Measurements from ENCODE around the gene RIC3.

RIC3 gene, protein sequence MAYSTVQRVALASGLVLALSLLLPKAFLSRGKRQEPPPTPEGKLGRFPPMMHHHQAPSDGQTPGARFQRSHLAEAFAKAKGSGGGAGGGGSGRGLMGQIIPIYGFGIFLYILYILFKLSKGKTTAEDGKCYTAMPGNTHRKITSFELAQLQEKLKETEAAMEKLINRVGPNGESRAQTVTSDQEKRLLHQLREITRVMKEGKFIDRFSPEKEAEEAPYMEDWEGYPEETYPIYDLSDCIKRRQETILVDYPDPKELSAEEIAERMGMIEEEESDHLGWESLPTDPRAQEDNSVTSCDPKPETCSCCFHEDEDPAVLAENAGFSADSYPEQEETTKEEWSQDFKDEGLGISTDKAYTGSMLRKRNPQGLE

DNA sequence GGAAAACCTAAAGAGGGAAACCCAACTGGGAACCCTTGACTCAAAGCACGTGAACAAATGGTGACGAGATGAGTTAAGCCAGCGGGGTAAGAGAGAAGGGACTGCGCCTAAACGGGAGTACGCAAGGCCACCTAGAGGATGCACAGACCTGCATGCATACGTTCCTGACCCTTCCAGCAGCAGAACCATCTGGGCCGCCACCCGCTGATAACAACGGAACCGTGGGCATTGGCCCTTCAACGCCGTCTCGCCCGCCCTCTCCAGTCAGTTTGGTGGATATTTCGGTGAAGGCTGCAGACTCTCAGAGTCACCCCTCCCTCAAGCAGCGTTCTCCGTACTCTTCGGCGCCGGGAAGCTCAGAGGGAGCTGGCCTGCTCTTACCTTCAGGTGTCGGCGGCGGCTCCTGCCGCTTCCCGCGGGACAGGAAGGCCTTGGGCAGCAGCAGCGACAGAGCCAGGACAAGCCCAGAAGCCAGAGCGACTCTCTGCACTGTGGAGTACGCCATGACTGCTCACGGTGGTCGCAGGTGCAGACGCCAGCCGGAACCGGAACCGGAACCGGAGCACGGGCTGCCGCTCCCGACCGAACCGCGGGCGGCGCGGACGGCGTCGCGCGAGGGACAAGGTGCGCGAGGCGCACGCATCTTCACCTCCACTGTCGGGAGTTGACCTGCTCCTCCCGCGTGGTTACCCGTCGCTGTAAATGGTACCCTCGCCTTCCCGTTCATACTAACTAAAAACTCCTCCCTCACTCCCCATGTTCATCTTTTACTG is at the start of gene RIC3:
Gene RIC3, minus strand, starts transcription at position 541 of the 773 bp plus-strand sequence. Its CDS starts 36 bp downstream, at position 505.
- DNase-seq = no peak

DNA sequence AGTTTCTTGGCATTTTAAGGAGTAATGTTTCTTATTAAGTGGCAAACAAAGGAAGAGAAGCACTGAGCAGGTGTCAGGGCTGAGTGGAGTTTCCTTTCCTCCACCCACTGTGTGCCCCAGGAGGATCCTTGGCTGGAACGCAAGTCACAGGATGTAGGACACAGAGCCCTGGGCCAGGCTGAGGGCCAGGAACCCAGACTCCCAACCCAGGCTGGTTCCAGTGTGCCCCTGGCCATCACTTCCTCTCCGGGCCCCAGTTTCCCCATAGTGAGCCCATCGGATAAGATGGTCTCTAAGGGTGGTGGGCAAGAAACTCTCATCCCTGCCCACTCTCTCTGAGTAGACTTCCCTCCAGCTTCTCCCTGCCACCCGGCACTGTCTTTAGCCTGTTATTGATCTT is 49.6 kb upstream of the RIC3 start:
- DNase-seq = no peak

- DNase-seq = no peak
These were observed 49.1 kb upstream of the RIC3 start for GRCh38 chr11:8217926-8218325.

- no peak for DNase-seq
These were observed 48.3 kb upstream of the RIC3 start for GRCh38 chr11:8217136-8217535.

DNA sequence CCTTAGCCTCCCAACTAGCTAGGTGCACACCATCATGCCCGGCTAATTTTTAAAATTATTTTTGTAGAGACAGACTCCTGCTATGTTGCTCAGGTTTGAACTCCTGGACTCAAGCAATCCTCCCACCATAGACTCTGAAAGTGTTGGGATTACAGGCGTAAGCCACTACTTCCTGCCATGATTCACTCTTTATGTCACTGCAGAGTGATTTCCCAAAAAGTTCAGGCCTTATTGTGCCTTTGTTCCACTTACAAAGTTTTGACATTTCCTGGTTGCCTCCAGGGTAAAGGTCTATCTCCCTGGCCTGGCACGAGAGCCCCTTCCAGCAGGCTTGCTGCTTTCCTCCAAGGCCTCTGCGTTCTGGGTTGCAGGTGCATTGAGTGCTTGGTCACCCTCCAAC is 44.6 kb upstream of the RIC3 start:
- DNase-seq = no peak

GRCh38 chr11:8209208-8209807 is 40.5 kb upstream of the RIC3 start:
- no peak for DNase-seq

DNA sequence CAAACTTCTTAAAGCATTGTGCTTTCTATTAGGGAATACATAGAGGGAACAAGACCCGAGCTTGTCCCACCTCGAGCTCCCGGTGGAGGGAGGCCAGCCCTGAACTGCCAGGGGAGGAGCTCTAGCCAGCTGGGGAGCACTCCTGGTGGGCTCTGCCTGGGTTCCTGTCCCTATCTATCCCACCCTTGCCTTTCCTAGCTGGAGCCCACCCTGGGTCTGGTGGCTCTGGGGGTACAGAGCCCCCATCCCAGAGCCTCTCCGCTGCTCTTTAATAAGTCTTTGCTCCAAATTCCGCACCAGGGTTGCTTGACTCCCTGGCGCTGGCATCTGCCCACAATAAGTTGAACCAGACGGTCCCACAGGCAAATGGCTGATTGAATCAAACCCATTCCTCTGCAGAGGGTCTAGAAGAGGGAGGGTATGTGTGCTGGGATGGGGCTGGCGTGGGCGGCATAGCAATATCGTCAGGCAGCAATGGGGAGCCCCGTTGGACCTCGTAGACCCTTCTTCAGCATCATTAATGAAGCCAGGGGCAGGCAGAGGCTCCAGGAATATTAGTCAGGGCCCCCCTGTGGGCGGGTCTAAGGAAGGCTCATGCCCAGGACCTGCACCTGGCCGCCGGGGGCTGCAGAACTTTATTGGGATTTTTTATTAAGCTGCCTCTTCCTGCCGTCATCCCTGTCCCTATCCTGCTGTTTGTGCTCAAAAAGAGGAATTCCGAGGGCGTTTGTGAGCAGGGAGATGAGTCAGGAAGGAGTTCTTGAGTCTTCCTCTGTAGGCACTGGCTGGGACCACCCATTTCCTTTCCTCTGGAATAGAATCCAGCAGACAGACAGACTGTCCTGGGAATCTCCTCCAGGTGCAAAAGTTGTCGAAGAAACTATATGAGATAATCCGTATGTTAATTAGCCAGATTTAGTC is 38.5 kb upstream of the RIC3 start:
- DNase-seq = no peak

DNA sequence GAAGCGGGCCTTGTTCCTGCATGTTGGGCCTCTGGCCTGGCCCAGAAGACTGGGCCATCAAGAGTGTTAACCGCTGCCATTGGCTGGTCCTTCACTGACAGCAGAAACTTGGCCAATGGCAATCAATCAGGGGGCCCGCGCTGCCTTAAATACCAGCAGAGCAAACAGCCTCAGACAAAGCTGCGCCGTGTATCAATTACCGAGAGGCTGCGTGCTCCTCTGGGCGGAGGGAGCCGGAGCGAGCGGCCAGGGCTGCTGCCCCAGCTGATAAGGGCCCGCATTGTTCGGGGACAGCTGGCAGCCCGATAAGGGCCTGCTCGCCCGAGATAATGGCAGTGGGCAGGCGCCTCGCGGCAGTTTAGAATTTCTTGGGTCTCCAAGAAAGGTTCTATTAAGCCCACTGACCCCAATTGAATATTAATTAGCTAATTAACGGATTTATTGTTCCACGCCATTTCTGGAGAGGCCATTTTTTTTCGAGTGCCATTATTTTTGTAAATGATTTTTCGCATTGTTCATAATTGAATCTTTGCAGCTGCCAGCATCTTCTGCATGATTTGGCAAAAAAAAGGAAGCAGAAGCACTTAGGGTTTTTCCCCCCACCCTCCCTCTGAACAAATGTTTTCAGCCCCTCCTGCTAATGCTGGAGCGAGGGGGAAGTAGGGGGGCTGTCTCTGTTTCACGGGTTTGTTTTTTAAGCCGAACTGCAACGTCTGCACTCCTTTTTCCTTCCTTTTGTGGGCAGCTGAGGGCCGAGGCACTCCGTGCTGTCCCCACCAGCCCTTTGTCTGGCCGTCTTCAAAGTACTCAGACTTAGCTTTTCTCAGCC is 37.6 kb upstream of the RIC3 start:
- no peak for DNase-seq

- DNase-seq = no peak
These were observed 36.7 kb upstream of the RIC3 start for GRCh38 chr11:8205566-8205965.

- DNase-seq = no peak
These were observed 35.8 kb upstream of the RIC3 start for GRCh38 chr11:8204596-8204995.

- DNase-seq = no peak
These were observed 35.2 kb upstream of the RIC3 start for GRCh38 chr11:8204025-8204424.

- DNase-seq = no peak
These were observed 34.5 kb upstream of the RIC3 start for GRCh38 chr11:8203414-8203715.

- DNase-seq = no peak
These were observed 33.9 kb upstream of the RIC3 start for GRCh38 chr11:8202516-8203413.

GRCh38 chr11:8201644-8202365 is 33.0 kb upstream of the RIC3 start:
- no peak for DNase-seq

DNA sequence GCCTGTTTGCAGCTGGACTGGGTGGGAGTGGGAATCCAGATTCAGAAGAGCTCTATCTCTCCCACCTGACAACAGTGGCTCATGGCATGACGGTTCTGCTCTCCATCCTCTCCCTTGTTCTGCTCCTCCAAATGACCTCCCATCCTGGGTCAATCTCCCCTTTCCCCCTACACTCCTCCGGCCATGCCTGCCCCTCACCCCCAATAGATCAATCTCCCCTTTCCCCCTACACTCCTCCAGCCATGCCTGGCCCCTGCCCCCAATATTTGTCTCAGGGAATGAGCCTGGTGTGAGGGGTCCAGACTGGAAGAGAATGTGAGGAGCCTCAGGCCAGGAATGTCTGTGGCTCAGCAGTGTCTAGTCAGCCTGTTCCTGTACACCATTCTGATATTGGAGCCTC is 30.9 kb upstream of the RIC3 start:
- no peak for DNase-seq

- no peak for DNase-seq
These were observed 27.9 kb upstream of the RIC3 start for GRCh38 chr11:8196749-8197148.

- no peak for DNase-seq
These were observed 26.1 kb upstream of the RIC3 start for GRCh38 chr11:8194956-8195355.

- no peak for DNase-seq
These were observed 24.0 kb upstream of the RIC3 start for GRCh38 chr11:8192896-8193209.

DNA sequence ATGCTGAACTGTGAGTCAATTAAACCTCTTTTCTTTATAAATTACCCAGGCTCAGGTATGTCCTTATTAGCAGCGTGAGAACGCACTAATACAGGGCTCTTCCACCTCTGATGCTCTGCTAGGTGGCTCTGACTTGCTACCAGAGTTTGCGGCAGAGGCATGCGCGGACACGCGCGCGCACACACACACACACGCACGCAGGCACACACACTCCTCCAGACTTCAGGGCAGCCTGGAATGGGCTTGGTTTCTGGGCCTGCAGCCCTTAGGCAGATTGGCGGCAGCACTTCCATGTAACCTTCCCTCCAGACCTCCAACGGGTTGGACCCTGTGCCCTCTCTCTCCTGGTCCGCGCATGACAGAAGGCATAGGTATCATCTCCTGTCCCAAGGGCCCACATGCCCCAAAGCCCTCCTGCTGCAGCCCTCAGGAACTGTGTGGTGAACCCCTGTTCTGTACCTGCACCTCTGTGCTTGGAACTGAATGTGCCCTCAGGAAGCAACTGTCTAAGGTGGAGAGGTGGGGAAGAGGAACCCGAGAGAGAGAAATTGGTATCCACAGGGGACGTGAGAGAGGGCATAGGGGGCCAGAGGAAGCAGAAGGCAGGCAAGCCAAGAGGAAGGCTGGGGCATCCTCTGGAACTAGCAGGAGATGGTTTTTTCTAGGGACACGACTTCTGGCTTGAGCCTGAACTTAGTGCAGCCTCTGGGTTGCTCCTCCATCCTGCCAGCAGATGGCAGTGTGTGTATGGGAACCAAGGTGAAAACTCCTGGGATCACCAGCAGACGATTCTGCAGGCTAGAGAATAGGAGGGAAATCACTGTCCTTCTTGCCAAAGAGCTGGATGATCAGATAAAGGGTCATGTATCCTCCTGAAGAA is 23.4 kb upstream of the RIC3 start:
- no peak for DNase-seq
